GM21529 (cell line): ENCODE results near the gene CXCL9.
"Not testable (repeated sequence)": the region's sequence is repeated elsewhere in the genome, so short reads cannot be mapped to it uniquely, and the experiment has no call there.

Experiments used
- ATAC-seq: cut with Tn5 transposase; IDR thresholded peaks from one replicate; pipeline ENCODE4 v1.9.1; 2021; ENCODE audit not compliant: unreplicated experiment

CXCL9 gene

DNA sequence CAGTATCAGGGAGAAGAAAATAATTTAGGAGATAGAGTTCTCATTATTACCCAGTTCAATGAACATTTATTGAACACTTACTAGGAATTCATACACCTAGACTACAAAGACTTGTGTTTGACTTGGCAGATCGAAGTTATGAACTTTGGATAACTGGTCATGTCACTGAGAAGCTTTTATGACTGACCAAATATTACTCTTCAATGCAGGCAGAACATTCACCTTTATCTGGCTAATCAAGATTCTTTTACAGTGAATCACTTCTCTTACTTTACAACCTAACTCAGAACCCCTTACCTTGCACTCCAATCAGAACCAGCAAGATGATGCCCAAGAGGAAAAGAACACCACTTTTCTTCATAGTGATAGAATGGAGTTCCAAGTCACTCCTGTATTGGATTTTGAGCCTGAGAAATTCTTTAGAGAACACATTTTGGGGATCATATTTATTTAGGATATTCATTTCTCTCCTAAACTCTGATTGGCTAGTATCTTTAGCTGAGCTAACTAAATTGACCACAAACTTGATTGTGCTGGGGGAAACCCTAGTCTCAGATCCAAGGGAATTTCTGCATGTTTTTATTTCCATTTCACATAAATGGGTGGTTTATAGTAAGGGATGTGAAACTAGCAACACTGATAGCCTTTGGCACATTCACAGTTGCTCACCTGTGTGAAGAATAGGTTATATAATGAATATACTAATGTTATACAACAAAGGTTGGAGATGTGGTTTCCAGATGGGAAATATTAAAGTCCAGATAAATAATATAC is at the start of gene CXCL9:
Gene CXCL9, minus strand, starts transcription at position 421 of the 774 bp plus-strand sequence. Its CDS starts 60 bp downstream, at position 361.
- ATAC-seq: no peak

DNA sequence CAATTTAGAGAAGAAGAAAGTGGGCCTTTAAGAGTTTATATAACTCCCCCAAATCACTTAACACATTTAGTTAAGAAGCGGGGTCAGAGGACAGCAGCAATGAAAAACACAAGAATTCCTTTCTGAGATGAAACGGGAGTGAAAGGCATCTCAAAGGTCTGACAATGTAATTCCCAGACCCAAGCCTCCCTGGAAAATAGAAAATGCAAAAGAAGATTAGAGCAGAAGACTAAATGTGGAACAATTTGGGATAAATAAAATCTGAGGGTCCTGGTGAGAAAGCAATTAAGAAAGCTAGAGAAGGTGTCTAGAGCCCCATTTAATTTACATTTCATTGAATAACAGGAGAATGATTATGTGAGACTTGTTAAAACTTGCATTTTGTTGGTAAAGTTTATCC is 48.1 kb upstream of the CXCL9 start:
- no peak for ATAC-seq

DNA sequence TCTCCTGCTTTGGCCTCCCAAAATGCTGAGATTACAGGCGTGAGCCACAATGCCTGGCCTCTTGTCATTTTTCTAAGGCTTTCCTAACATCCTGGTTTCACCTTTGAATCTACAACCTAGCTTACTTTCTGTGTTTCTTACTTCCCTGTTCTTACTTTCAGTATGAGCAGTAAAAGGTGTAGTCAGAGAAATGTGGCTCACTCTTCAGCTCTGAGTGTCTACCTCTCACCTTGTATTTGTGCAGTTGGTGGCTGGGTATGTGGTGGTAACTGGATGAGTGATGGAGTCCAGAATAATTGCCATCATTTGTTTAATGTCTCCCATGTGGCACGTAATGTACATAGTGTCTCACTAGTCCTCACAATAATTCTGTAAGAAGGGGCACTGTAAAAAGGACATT is 47.7 kb upstream of the CXCL9 start:
- ATAC-seq: peak; percentile 96

DNA sequence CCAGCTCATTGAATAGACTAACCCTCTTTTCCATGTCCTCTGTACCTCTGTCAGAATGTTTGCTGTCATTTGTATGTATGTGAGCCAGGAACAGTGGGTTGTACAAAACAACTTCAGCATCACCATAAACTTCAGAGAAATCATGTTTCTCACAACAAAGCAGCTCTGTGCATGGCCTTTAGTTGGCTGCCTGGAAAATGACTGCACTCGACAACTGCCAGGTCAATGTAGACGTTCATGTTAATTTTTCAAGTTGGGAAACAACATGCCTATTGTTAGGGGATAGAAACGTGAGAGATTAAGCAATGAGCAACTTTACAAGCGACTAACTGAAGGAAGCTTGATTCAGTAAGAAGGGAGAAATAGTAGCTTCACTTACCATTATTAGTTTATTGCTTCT is 46.4 kb upstream of the CXCL9 start:
- no peak for ATAC-seq

DNA sequence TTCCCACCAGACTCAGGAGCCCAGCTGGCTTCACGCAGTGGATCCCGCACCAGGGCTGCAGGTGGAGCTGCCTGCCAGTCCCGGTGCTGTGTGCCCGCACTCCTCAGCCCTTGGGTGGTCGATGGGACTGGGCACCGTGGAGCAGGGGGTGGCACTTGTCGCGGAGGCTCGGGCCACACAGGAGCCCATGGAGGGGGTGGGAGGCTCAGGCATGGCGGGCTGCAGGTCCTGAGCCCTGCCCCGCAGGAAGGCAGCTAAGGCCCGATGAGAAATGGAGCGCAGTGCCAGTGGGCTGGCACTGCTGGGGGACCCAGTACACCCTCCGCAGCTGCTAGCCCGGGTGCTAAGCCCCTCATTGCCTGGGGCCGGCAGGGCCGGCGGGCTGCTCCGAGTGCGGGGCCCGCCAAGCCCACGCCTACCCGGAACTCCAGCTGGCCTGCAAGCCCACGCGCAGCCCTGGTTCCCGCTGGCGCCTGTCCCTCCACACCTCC is 43.3 kb upstream of the CXCL9 start:
- not testable (repeated sequence) for ATAC-seq

DNA sequence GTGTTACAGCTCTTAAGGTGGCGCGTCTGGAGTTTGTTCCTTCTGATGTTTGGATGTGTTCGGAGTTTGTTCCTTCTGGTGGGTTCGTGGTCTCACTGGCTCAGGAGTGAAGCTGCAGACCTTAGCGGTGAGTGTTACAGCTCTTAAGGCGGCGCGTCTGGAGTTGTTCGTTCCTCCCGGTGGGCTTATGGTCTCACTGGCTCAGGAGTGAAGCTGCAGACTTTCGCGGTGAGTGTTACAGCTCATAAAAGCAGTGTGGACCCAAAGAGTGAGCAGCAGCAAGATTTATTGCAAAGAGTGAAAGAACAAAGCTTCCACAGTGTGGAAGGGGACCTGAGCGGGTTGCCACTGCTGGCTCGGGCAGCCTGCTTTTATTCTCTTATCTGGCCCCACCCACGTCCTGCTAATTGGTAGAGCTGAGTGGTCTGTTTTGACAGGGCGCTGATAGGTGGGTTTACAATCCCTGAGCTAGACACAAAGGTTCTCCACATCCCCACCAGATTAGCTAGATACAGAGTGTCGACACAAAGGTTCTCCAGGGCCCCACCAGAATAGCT is 42.6 kb upstream of the CXCL9 start:
- not testable (repeated sequence) for ATAC-seq

DNA sequence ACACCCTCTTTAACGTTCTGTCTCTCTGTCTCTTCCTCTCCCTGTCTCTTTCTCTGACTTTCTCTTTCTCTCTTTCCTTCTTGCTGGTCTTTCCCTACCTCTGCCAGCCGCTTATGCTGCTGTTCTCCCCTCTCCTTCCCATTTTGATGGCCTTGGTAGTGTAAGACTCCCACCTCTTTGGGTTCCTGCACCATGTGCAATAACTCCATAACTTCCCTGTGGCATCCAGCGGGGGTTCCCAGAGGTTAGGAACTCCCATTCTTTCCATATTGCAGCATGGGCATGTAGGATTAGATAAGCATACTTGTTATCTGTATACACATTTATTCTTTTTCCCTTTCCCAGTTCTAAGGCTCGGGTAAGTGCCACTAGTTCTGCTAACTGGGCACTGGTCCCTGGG is 37.4 kb upstream of the CXCL9 start:
- not testable (repeated sequence) for ATAC-seq

DNA sequence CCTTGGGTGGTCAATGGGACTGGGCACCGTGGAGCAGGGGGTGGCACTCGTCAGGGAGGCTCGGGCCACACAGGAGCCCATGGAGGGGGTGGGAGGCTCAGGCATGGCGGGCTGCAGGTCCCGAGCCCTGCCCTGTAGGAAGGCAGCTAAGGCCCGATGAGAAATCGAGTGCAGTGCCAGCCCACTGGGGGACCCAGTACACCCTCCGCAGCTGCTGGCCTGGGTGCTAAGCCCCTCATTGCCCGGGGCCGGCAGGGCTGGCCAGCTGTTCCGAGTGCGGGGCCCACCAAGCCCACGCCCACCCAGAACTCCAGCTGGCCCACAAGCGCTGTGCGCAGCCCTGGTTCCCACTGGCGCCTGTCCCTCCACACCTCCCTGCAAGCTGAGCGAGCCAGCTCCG is 36.0 kb upstream of the CXCL9 start:
- not testable (repeated sequence) for ATAC-seq

DNA sequence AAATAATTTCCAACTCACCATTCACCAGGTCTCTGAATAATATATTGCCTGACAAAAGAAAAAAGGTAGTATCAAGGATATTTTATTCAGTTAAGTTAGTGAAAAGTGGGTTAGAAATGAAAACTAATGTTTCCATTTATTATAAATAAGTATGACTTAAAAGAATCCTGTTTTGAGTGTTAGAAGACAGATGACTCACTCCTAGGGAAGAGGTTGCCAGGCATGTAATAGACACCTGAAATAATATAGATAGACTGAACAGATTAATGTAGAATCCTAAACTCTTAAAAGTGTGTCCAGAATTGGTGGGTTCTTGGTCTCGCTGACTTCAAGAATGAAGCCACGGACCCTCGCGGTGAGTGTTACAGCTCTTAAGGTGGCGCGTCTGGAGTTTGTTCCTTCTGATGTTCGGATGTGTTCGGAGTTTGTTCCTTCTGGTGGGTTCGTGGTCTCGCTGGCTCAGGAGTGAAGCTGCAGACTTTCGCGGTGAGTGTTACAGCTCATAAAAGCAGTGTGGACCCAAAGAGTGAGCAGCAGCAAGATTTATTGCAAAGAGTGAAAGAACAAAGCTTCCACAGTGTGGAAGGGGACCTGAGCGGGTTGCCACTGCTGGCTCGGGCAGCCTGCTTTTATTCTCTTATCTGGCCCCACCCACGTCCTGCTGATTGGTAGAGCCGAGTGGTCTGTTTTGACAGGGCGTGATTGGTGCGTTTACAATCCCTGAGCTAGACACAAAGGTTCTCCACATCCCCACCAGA is 35.1 kb upstream of the CXCL9 start:
- not testable (repeated sequence) for ATAC-seq

DNA sequence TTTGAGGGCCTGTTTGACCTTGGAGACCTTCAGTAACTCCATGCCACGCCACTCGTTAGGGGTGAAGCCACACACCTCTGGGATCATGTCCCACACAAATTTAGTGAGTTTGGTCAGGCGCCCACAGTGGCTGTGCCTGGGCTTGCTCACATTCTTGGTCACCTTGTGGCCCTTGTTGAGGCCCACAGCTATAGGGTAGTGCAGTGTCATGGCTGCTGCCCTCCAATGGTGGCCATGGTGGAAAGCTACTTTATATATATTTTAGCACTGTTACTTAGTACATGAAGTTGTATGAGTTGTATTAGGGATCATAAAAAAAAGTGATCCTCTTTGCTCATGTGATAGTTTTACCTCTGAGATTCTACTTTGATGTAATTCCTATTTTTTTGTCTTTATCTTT is 29.5 kb upstream of the CXCL9 start:
- ATAC-seq: no peak

DNA sequence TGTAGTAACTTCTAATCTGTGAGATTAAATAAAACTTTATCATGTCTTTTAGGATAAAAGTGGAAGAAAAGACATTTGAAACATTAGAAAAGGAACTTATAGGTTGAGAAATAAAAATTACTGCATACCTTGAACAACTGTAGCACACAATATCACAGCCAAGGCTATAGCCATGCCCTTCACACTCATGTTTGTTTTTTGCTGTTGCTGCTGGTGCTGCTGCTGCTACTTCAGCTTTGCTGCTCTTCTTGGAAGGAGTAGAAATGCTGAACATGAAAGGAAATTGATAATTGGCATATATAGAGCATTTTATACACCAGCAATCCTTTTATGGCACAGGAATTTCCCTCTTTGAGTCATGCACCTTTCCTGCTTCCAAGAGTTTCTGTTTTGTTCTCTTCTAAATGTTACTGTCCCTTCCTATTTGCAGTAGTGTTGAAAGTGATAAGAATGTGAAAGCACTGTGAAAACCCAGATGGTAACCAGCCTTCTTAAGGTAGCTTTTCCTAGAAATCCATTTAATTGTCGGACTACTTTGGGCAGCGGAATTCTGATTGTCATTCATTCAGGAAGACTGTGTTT is 28.6 kb upstream of the CXCL9 start, which contains the start of gene CXCL11:
Gene CXCL11, minus strand, starts transcription at position 272 of the 582 bp plus-strand sequence. Its CDS starts 83 bp downstream, at position 189.
- no peak for ATAC-seq

DNA sequence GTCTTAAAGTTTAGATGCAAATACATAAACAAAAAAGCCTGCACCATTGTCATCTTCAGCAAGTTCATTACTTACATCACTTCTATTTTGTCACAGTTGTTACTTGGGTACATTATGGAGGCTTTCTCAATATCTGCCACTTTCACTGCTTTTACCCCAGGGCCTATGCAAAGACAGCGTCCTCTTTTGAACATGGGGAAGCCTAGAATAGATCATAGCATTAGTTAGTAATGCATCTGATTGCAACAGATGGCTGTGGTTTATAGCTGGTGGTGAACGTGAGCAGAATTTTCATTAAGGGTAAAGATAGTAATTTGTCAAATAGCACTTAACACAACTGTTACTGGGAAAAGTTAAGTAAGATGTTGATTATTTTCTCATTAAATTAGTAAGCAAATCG is 27.8 kb upstream of the CXCL9 start:
- ATAC-seq: no peak

DNA sequence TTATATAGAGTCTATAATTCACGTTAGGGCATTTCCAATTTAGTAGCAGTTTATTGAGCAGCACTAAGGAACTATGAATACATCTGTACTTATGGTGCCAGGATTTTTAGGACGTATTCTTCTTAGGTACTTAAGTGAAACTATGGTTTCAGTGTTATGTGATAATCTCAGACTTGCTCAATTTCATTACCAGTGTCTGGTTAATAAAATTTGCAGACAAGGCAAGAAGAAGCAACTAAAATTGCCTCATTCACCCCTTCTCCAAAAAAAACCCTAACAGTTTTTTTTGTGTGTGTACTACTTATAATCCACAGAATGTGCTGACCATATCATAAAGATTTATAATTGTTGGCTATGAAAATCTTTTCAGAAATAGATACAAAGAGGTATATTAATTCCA is 22.0 kb upstream of the CXCL9 start:
- no peak for ATAC-seq

DNA sequence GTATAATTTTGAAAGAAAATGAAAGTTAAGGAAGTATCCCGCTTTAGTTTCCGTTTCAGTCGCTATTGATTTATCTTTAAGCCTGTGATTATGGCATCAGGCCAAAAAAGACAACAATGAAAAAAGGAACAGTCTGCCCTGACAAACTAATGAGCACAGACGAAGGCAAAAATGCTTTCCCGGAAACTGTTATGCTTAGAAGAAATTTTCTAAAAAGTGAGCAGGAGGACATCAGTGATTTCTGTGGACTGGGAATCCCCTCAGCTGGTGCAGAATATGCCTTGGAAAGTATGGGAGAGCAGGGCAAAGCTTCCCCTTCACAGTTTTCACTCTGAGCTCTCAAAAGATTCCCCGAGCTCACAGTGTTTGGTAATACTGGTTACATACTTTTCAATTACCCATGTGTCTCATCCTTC is 21.0 kb upstream of the CXCL9 start:
- no peak for ATAC-seq

DNA sequence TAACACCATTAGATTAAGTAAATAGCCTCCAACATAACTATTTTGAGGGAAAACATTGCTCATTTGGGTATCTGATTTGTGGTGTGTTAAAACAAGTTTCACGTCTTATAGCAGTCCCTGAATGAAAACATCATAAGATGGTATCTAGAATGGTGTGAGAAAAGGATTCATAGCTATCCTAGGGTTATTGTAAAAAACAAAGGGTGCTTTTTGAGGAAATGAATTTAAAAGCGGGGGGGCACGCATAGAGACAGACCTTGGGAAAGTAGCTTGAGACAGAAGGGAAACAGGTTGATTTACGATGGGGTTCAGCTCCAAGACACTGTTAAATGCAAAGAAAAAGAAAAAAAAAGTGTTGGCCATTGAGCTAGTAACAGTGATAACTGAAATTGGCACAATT is 16.8 kb upstream of the CXCL9 start:
- ATAC-seq: no peak

DNA sequence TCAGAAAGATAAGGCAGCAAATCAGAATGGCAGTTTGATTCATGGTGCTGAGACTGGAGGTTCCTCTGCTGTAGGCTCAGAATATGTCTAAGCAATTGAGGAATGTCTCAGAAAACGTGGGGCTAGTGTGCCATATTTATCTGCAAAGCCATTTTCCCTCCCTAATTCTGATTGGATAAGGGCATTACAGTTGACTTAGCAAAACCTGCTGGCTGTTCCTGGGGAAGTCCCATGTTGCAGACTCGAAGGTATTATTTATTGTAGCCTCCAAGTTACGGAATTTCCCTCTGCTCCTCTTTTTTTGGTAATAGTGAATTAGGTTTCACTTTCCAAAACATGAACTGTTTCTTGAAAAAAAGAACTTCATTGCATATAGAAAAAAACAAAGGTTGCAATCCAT is 16.1 kb upstream of the CXCL9 start, which contains the start of gene CXCL10:
Gene CXCL10, minus strand, starts transcription at position 109 of the 400 bp plus-strand sequence. Its CDS starts 66 bp downstream, at position 43.
- ATAC-seq: no peak

DNA sequence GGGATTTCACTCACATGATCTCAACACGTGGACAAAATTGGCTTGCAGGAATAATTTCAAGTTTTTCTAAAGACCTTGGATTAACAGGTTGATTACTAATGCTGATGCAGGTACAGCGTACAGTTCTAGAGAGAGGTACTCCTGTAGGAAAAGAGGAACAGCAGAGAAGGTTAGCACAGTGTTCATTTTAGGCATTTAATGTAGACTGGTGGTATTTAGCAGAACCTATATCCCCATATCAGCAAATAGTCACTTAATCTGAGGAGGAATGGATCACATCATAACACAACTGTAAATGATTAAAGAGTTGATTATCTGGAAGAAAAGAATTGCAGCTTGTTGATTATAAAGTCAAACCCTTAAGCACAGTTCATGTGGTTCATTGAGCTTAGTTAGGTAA is 15.4 kb upstream of the CXCL9 start:
- ATAC-seq: no peak

DNA sequence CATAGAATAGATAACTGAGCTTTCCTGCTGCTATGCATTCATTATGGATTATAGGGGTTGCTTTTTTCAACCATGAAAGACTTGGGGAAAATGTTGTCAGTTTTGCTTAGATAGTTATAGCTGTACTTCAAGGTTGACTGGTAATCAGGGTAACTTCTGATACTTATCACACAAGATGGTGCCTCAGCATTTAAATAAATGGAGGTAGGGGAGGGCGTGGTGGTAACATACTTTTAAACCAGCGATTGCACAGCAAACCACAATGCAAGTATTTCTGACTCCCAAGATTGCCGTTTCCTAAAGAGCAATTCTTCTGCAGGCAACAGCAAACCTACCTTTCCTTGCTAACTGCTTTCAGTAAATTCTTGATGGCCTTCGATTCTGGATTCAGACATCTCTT is 14.7 kb upstream of the CXCL9 start:
- ATAC-seq: no peak

DNA sequence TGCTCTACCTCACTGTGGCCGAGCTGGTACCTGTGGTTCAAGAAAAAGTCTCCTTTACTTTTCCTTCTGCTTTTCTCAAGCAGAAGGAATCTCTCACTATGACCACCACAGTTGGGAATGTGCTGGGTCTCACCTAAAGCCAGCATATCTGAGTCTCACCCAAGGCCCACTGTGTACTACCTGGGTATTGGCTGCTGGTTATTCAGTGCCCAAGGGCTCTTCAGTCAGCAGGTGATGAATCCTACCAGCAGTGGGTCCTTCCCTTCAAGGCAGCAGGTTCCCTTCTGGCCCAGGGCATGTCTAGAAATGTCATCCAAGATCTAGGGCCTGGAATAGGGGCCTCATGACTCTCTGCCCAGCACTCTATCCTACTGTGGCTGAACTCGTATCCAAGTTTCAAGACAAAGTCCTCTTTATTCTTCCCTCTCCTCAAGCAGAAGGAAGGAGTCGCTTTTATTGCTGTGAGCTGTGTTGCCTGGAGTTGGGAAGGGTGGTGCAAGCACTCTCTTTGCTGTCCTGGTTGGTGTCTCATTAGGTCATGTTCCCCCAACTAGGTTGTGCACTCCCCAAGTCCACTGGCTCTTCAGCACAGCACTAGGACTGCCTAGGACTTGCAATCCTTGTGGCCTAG is 9.9 kb upstream of the CXCL9 start:
- no peak for ATAC-seq

DNA sequence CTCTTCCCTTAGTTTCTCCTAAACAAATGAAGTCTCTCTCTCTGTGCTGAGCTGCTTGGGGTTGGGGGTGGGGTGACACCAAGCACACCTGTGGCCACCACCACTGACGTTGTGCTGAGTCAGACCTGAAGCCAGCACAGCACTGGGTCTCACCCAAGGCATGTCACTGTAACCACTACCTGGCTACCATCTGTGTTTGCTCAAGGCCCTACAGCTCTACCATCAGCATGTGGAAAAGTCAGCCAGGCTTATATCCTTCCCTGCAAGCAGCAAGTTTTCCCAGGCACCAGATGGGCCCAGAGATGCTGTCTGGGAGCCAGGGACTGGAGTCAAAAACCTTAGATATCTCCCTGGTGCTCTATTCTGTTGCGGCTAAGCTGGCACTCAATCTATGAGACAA is 9.1 kb upstream of the CXCL9 start:
- peak; percentile 71 for ATAC-seq

DNA sequence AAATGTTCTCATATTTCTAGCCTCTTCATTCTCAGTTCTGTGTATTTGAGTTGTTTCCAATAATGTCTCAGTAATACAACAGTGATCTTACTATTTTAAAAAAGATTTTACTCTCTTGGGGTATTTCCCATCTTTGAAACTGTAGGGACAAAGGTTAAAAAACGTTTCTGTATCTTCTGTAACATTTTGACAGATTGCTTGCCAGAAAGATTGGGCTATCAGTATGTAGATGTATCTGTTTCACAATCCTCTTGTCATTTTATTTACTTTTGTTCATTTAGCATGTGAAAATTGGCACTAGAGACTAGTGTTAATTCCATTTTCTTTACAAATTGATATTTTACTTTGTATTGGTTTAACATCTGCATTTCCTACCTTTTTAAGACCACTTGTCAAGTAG is 6.2 kb upstream of the CXCL9 start:
- no peak for ATAC-seq
